HG03439 (cell line): ENCODE results near the gene STT3B.
"Not testable (repeated sequence)": the region's sequence is repeated elsewhere in the genome, so short reads cannot be mapped to it uniquely, and the experiment has no call there.

ENCODE experiments used
- ATAC-seq: cut with Tn5 transposase; IDR thresholded peaks from one replicate; pipeline ENCODE4 v1.9.1; 2021; ENCODE audit warnings: mild to moderate bottlenecking, moderate library complexity; ENCODE audit not compliant: unreplicated experiment

STT3B gene

DNA sequence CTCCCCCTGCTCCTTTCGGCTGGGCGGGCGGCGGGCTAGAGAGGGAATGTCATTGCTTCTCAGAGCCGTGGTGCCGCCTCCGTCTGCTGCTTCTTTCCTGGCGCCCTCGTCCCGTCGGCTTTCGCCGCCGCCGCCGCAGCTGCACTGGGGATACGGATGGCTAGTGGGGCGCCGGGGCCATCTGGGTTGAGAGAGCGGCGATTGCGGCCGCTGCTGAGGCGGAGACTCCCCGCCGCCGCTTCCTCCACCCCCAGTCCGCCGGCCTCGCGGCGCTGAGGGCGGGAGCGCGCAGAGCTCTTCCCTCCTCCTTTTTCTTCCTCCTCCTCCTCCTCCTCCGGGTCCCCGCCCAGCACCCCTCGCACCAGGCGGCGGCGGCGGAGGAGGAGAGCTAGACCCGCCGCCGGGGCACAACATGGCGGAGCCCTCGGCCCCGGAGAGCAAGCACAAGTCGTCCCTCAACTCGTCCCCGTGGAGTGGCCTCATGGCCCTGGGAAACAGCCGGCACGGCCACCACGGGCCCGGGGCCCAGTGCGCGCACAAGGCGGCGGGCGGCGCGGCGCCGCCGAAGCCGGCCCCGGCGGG is at the start of gene STT3B:
STT3B (plus strand) TSS at position 339 of the 582 bp plus-strand sequence; CDS start at position 413, 74 bp downstream.
- ATAC-seq = peak; percentile 63

DNA sequence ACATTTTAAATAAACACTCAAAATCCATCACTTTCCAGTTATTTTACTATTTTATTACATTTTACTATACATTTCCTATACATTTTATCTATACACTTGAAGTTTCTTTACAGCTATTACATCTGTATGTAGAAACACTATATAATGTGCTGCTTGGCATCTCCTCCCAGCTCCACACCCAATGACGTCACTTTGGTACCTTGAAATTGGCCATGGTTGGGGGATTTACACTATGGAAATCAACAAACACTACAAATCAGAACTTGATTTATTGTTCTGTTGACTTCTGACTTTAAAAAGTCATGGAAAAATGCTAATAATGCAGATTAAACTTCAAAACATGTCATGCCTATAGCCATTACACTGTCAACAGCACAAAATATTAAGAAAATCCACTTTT is 48.9 kb upstream of the STT3B start:
- no peak for ATAC-seq

DNA sequence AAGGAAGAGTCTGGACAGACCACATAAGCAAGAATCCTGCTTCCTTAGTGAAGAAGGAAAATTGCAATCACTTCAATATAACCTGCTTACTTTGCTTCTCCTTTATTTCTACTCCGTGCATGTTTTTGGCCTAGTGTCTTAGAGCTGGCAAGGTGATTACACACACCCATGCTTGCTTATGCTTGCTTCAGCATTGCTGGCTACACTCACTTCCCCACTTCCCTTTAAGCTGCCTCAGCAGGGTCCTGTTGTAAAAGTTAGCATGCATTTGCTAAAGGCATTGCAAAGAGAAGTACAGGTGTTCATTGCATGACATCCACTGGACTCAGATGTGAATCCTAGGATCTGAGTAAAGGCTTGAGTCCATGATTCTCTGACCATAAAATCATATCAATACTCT is 47.5 kb upstream of the STT3B start:
- ATAC-seq = no peak

DNA sequence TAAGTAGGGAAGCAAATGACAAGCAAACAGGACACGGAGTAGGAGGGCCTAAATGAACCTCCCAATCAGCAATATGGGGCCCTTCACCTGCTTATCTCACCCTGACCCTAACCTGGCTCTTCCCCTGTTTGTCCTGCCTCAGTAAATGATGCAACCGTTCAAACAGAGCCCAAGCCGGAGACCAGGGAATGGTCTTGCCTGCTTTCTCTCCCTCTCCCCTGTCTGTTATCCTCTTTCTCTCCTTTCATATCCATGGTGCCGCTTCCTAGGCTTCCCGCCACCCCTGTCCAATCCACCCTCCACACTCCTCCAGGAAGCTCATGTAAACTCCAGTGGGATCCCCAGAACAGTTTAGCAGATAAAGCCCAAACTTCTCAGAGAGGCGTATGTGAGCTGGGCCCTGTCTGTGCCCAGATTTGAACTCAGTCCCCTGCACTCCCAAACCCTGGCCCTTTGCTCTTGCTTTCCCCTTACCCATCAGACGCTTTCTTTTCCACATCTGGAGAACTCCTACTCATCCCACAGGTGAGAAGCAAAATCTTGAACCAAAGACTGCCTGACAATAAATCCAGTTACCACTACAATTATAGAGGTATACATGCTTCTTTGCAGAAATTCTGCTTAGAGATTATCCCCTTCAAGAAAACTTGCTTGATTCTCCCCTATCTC is 45.7 kb upstream of the STT3B start:
- ATAC-seq = no peak

DNA sequence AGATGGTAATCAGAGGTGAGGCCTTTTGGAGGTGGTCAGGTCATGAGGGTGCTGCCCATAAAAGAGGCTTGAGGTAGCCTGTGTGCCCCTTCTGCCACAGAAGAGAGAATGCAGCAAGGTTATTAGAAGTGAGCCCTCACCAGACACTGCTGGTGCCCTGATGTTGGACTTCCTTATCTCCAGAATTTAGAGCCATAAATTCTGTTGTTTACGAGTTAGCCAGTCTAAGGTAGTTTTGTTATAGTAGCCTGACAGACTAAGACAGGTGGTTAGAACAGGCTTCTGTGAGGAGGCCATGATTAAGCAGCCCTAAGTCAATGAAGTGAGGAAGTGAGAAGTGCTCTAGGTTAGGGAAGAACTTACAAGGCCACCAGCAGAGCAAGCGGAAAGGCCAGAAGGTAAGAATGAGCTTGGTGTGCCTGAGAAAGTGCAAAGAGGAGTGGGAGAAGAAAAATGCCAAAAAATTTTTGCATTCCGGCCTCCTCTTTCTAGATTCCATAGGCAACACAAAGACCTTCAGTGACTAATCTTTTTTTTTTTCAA is 44.2 kb upstream of the STT3B start:
- ATAC-seq = no peak

DNA sequence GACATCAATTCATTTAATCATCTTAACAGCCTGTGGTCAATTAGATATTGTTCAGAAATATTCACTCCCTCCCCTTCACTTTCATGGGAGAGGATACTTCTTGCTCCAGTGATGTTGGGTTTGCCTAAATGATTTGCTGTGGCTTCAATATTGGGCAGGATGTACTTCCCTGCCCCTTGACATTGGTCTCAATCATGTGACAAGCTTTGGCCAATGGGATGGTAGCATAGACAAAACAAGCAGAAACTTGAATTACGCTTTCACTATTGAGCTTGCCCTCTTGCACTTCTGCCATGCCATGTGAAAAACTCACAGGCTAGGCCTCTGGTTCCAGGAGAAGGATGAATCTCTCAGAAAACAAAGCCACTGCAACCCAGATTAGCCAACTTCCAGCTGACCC is 42.2 kb upstream of the STT3B start:
- no peak for ATAC-seq

DNA sequence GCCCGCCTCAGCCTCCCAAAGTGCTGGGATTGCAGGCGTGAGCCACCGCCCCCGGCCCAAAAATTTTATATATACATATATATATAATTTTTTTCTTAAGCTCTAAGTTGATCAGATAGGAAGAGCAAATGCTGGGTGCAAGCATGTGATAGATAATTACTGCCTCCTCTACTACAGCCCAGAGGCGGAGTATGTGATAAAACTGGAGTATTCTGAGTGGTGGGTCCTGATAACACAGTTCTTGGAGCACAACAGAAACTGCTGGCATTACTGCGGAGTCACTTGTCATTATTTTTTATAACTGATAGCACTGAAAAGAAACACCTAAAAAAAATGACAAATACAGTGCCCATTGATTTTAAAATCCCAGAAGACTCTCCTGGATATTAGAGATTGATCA is 41.1 kb upstream of the STT3B start:
- ATAC-seq = no peak

DNA sequence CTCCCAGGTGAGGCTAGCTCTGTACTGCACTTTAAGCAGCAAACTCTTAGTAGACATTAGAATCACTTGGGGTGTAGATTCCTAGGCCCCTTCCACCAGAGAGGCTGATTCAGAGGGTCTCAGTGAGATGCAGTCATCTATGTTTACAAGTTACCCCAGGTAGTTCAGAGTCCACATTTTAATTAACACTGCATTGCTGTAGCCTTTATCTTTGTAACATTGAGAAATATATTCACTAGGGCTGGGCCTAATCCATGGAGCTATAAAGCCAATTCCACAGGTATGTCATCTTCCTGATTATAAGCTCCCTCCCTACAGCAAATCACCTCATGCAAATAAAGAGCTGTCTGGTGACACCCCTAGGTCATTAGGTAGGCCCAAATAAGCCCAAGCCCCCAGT is 39.6 kb upstream of the STT3B start:
- no peak for ATAC-seq

DNA sequence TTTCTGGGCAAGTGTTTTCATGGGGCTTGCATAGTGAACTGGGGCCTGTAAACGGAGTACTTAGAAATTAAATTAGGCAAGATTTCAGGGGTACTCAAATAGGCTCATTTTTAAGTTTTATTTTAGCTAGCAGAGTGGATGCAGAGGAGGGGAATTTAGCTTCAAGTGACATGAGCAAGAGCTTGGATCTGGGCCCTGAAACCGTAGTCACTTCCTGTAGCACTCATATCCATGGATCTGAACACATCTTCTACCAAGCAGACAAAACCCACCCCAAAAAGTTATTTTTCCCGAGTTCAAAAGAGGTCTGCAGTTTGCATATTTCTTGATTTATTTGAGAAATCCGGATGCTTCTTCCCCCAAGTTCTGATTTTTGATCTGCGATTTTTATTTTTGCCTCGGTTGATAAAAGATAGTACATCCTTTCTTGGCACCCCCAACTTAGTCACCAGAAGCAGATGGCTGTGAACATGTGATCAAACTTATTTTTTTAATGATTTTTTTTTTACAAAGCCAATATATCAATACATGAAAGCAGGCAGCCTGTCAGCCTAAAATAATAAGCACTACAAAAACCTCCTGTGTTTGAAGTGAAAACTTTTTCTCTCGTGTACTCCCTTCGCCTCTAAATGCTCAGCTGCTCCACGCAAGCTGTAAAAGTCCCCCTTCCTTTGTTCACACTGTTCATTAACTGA is 36.6 kb upstream of the STT3B start:
- ATAC-seq = no peak

DNA sequence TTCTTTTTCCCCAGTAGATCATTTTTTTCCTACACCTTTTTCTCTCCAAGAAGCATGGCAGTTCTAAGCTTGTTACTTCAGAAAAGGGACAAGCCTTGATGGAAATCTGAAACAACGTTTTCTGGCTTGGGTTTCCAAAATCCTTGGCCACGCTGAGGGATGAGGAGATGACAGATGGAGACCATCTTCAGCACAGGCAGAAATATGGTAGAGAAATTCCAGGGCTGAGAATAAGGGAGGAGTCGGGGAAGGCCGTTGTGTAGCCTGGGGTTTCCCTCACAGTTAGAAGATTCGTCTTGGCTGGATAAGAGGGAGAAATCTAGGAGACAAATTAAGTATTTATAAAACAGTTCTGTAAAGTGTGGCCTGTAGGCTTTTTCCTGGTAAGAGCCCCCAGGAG is 33.9 kb upstream of the STT3B start:
- no peak for ATAC-seq

DNA sequence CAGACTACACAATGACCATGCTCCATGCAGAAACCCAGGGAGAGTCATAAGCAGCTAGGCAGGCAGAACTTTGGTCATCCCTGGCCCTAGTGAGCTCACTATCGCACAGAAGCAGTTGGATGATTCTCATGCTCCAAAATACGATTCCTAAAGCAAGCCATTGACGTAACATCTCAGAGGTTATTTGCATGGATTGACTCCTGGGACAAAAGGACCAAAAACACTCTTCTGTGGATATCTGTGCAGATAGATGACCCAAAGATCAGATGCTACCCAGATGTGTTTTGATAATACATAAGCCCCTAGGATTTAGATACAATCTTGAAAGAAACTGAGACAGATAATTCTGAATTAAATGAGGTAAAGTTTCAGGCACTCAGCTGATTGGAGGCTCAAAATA is 33.4 kb upstream of the STT3B start:
- no peak for ATAC-seq

DNA sequence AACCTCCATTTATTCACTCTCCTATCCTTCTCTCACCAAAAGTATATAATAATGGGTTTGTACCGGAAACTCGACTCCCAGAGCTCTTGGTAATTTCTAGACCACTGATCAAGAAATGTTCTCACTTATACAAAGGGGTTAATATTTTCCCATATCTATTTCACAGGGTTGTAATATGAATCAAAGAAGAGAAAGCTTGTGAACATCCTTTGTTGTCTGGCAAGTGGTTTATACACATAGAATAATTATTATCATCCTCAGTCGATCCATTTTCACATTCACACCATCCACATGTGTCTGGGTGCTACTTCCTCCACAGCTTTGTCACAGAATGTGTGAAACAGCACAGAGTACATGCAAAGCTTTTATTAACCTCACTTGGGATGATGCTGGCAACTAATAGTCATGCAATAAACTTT is 29.9 kb upstream of the STT3B start:
- ATAC-seq = no peak

DNA sequence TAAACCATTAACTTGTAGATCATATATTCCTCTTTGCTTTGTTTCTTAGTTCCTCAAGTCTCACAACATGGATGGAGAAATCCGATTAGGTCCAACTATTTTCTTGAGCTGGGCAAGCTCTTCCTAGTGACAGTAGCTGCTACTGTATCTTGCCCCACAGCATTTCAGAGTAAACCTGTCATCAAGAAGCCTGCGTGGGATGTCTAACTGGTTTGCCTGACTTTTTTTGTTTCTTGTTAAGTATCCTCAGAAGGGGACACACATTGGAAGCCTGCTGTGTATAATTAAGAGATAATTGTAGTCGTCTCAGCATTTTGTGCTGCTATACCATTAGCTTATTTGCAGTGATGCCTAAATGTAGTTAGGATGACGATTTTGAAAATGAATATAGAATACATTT is 29.3 kb upstream of the STT3B start:
- no peak for ATAC-seq

DNA sequence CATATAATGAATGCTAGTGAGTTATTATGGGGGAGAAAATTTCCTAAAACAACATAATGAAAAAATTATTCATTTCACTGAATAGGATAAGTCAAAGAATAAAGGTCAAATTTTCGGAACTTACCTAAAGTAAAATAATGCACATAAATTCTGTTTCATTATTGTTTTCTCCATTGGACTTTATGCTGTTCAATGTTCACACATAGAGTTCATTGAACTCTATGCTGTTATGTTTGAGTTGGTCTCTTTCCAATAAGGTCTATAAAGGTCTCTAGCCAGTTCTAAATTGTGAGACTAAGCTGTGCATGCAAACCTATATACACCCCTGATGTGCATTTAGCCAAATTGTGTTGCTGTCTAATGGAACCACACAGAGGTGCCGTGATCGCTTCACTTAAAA is 28.5 kb upstream of the STT3B start:
- ATAC-seq = no peak

DNA sequence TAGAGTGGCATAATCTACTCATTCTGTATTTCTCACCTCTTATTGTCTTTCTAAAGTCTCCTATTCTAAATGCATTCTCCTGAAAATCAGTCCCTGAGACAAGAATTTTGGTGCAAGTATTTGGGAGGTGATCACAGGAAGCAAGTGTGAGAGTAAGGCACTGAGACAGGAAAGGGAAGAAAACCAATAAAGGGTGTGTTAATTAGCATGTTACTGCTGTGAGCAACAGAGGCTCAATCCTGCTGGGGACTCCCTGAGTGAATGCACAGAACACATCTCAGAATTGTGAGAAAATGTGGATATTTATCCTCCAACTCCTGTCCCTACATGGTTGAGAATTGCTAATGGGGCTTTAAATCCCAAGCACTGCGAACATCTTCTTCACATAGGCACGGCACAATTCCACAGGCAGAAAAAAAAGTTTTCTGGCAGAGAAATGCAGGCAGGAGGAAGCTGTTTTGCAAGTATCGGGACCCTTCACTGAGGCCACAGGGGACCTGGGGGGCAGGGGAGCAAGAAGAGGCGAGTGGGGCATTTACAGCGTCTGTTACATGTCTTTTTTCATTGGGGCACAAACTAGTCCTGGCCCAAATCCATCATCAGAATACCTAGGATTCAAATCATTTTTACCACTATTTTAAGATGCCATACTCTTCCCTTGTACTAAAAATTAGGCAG is 27.2 kb upstream of the STT3B start:
- ATAC-seq = no peak

DNA sequence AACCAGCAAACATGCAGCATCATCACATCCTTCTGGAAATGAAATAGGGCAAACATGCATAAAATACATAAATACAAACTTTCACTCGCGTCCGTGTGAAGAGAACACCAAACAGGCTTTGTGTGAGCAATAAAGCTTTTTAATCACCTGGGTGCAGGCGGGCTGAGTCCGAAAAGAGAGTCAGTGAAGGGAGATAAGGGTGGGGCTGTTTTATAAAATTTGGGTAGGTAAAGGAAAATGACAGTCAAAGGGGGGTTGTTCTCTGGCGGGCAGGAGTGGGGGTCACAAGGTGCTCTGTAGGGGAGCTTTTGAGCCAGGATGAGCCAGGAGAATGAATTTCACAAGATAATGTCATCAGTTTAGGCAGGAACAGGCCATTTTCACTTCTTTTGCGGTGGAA is 26.2 kb upstream of the STT3B start:
- not testable (repeated sequence) for ATAC-seq

DNA sequence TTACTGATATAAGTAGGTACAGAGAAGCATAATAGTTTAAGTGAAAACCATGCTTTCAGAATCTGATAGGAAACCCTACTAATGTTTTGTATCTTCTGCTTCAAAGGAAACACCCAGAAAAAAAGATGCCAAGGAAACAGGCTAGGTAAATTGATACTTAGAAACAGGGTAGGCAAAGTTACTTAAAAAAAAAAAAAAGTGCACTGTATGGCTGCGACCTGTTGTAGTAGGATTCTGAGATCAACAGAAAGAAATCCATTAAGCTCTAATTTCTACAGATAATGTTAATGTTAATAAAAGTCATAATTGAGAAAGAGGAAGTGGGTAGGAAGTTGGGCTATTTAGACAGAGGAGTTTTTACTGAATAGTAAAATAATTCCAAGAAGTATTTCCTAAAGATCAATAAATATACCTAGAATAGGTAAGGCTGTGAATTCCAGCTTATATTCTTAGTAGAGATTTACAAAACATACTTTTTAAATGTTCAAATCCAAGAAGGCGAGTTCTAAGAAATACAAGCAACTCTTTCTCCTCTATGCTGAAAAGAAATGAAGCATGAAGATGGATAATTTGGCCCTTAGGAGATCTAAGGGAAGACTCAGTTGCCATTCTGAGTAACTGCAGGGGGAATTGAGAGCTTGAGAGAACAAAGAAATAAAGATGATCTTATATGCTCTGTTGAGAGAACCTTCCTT is 24.1 kb upstream of the STT3B start:
- no peak for ATAC-seq

DNA sequence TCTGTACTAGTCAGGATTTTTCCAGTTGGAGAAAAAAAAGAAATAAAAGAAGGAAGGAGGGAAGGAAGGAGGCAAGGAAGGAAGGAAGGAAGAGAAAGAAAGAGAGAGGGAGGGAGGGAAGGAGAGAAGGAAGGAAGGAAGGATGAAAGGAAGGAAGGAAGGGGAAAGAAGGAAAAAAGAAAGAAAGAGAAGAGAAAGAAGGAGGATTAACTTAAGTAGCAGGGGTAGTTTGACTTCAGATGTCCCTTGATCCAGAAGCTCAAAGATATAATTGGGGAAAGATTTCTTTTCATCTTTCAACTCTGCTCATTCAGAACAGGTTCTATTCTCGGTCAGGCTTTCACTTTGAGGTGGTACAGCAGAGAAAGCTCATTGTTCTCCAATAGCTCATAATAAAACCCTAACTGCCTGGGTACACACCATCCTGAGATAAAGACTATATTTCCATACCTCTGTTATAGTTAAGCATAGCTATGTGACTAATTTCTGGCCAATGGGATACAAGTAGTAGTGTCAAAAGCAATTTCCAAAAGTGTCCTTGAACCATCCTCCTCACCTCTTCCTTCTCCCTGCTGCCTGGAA is 23.5 kb upstream of the STT3B start:
- ATAC-seq = no peak

DNA sequence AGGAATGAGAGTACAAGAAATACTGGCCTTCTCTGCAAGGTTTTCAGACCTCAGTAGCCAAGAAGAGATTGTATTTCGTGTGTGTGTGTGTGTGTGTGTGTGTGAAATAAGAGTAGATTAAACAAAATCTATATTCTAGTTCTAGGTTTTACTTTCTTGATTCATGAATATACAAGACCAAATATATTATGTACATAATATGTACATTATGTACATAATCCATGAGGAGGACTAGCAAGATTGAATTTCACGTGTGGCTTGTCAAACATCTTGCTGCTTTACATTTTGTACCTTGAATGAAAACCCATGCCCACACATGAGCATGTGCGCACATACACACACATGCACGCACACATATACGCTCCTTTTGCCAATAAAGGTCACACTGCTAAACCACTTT is 18.2 kb upstream of the STT3B start:
- ATAC-seq = no peak

DNA sequence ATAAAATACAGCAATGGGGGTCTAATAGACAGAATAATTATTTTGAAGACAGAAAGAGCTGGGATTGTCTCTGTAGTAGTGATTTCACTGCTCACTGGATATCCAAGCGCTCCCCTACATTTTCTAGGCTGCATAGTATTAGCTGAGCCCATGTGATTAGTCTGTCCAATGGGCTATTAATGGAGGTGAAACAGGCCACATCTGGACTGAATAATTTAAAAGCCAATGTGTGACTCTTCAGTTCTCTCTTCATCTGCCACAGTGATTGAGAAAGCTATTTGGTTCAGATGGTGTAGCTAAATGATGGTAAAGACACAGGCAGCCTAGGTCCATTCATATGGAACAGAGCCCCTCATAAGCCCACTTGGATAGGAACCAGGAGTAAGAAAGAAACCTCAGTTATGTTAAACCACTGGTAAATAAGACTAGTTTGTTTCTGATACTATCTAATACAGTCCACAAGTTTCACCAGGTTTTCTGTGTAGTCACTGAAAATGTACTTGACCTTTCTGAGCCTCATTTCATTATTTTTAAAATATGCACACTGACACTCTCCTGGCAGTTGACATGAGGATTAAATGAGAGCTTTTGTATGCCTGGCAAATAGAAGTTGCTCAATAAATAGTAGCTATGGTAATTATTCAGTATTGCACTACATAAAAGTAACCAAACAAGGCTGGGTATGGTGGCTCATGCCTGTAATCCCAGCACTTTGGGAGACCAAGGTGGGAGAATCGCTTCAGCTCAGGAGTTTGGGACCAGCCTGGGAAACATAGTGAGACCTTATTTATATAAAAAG is 17.0 kb upstream of the STT3B start:
- no peak for ATAC-seq
